ENCODE results near the gene COL26A1.

Gene COL26A1

GRCh38 chr7:101575168-101575567, 212.5 kb downstream of the COL26A1 start:
- Histone ChIP-seq H2BK120ac (ENCODE audit: low read depth, low read length) (no peak overlapping the region), H3K14ac (ENCODE audit: low read length in 2 of 2) (no peak overlapping the region), H3K27me3 (ENCODE audit: control insufficient read depth in 1 of 2, insufficient read depth in 1 of 2, low read length in 2 of 2) (peaks cover 0 to 17% of the 10 kb centered on the region in 2 experiments), H3K4me3 (ENCODE audit: insufficient read depth in 1 of 2, low read depth in 1 of 2, low read length in 2 of 2) (no peak overlapping the region), H4K91ac (ENCODE audit: low read length) (no peak overlapping the region), H2AK5ac (ENCODE audit: low read length, severe bottlenecking) (no peak overlapping the region), H2AFZ (ENCODE audit: low read depth, low read length) (no peak overlapping the region), H3K79me1 (replicated peaks; ENCODE audit: low read length, poor library complexity, severe bottlenecking) (no peaks in the 10 kb centered on the region), H3K4me2 (ENCODE audit: low read length, poor library complexity, severe bottlenecking) (no peak overlapping the region), H3K23ac (ENCODE audit: low read length in 2 of 2) (no peak overlapping the region), H3K27ac (ENCODE audit: low read length, poor library complexity, severe bottlenecking) (no peak overlapping the region), H2BK5ac (ENCODE audit: low read depth, low read length, poor library complexity, severe bottlenecking) (no peak overlapping the region), H2BK12ac (ENCODE audit: low read length in 2 of 2) (no peak overlapping the region), H3K18ac (ENCODE audit: low read depth in 1 of 2, low read length in 2 of 2) (no peak overlapping the region), H3K4ac (ENCODE audit: low read depth in 1 of 2, low read length in 2 of 2) (no peak overlapping the region), H3K9ac (ENCODE audit: low read length) (peak overlapping the region; percentile 82), H3K9me3 (ENCODE audit: control insufficient read depth, low read length) (peaks cover 30% of the 10 kb centered on the region), H3K36me3 (ENCODE audit: control insufficient read depth in 1 of 2, insufficient read depth in 2 of 2, low read depth in 1 of 2, low read length in 2 of 2) (no peaks in the 10 kb centered on the region), H4K8ac (ENCODE audit: low read length) (no peak overlapping the region), H3K4me1 (ENCODE audit: control insufficient read depth, insufficient read depth, low read depth, low read length) (no peaks in the 10 kb centered on the region), H2BK15ac (ENCODE audit: low read depth, poor library complexity, severe bottlenecking) (no peak overlapping the region)
- DNase-seq = no peak
- WGBS = 45% methylated on average over 2 of the region's 2 CpGs

GRCh38 chr7:101575721-101576120, 213.0 kb downstream of the COL26A1 start:
- Histone ChIP-seq H3K9ac (ENCODE audit: low read length) (peak overlapping the region; percentile 82), H2BK5ac (ENCODE audit: low read depth, low read length, poor library complexity, severe bottlenecking) (no peak overlapping the region), H3K9me3 (ENCODE audit: control insufficient read depth, low read length) (peaks cover 26% of the 10 kb centered on the region), H3K4ac (ENCODE audit: low read depth in 1 of 2, low read length in 2 of 2) (no peak overlapping the region), H3K23ac (ENCODE audit: low read length in 2 of 2) (no peak overlapping the region), H3K14ac (ENCODE audit: low read length in 2 of 2) (no peak overlapping the region), H4K8ac (ENCODE audit: low read length) (no peak overlapping the region), H3K18ac (ENCODE audit: low read depth in 1 of 2, low read length in 2 of 2) (no peak overlapping the region), H2BK12ac (ENCODE audit: low read length in 2 of 2) (no peak overlapping the region), H2BK120ac (ENCODE audit: low read depth, low read length) (no peak overlapping the region), H2AK5ac (ENCODE audit: low read length, severe bottlenecking) (no peak overlapping the region), H3K27ac (ENCODE audit: low read length, poor library complexity, severe bottlenecking) (peak overlapping the region; percentile 64), H2BK15ac (ENCODE audit: low read depth, poor library complexity, severe bottlenecking) (no peak overlapping the region), H3K4me2 (ENCODE audit: low read length, poor library complexity, severe bottlenecking) (no peak overlapping the region), H2AFZ (ENCODE audit: low read depth, low read length) (no peak overlapping the region), H3K4me1 (ENCODE audit: control insufficient read depth, insufficient read depth, low read depth, low read length) (no peaks in the 10 kb centered on the region), H3K27me3 (ENCODE audit: control insufficient read depth in 1 of 2, insufficient read depth in 1 of 2, low read length in 2 of 2) (peaks cover 0 to 23% of the 10 kb centered on the region in 2 experiments), H4K91ac (ENCODE audit: low read length) (no peak overlapping the region), H3K79me1 (replicated peaks; ENCODE audit: low read length, poor library complexity, severe bottlenecking) (no peaks in the 10 kb centered on the region), H3K4me3 (ENCODE audit: insufficient read depth in 1 of 2, low read depth in 1 of 2, low read length in 2 of 2) (no peak overlapping the region), H3K36me3 (ENCODE audit: control insufficient read depth in 1 of 2, insufficient read depth in 2 of 2, low read depth in 1 of 2, low read length in 2 of 2) (no peaks in the 10 kb centered on the region)
- peak; percentile 45 for DNase-seq

GRCh38 chr7:101576998-101577397, 214.3 kb downstream of the COL26A1 start:
- Histone ChIP-seq H2AK5ac (ENCODE audit: low read length, severe bottlenecking) (no peak overlapping the region), H2BK120ac (ENCODE audit: low read depth, low read length) (no peak overlapping the region), H3K4me2 (ENCODE audit: low read length, poor library complexity, severe bottlenecking) (no peak overlapping the region), H3K14ac (ENCODE audit: low read length in 2 of 2) (no peak overlapping the region), H3K27ac (ENCODE audit: low read length, poor library complexity, severe bottlenecking) (no peak overlapping the region), H4K8ac (ENCODE audit: low read length) (no peak overlapping the region), H3K4me1 (ENCODE audit: control insufficient read depth, insufficient read depth, low read depth, low read length) (no peaks in the 10 kb centered on the region), H2BK12ac (ENCODE audit: low read length in 2 of 2) (no peak overlapping the region), H2BK15ac (ENCODE audit: low read depth, poor library complexity, severe bottlenecking) (no peak overlapping the region), H3K23ac (ENCODE audit: low read length in 2 of 2) (no peak overlapping the region), H3K9me3 (ENCODE audit: control insufficient read depth, low read length) (peaks cover 18% of the 10 kb centered on the region), H4K91ac (ENCODE audit: low read length) (no peak overlapping the region), H3K9ac (ENCODE audit: low read length) (no peak overlapping the region), H3K27me3 (ENCODE audit: control insufficient read depth in 1 of 2, insufficient read depth in 1 of 2, low read length in 2 of 2) (peaks cover 0 to 24% of the 10 kb centered on the region in 2 experiments), H3K36me3 (ENCODE audit: control insufficient read depth in 1 of 2, insufficient read depth in 2 of 2, low read depth in 1 of 2, low read length in 2 of 2) (no peaks in the 10 kb centered on the region), H3K18ac (ENCODE audit: low read depth in 1 of 2, low read length in 2 of 2) (no peak overlapping the region), H2AFZ (ENCODE audit: low read depth, low read length) (no peak overlapping the region), H3K4me3 (ENCODE audit: insufficient read depth in 1 of 2, low read depth in 1 of 2, low read length in 2 of 2) (no peak overlapping the region), H2BK5ac (ENCODE audit: low read depth, low read length, poor library complexity, severe bottlenecking) (no peak overlapping the region), H3K79me1 (replicated peaks; ENCODE audit: low read length, poor library complexity, severe bottlenecking) (no peaks in the 10 kb centered on the region), H3K4ac (ENCODE audit: low read depth in 1 of 2, low read length in 2 of 2) (no peak overlapping the region)
- WGBS = 82% methylated on average over 3 of the region's 3 CpGs
- DNase-seq = no peak

- Histone ChIP-seq H2BK15ac (ENCODE audit: low read depth, poor library complexity, severe bottlenecking) (no peak overlapping the region), H2BK12ac (ENCODE audit: low read length in 2 of 2) (no peak overlapping the region), H3K9me3 (ENCODE audit: control insufficient read depth, low read length) (peaks cover 19% of the 10 kb centered on the region), H3K4ac (ENCODE audit: low read depth in 1 of 2, low read length in 2 of 2) (no peak overlapping the region), H3K27ac (ENCODE audit: low read length, poor library complexity, severe bottlenecking) (no peak overlapping the region), H2AFZ (ENCODE audit: low read depth, low read length) (no peak overlapping the region), H3K4me2 (ENCODE audit: low read length, poor library complexity, severe bottlenecking) (no peak overlapping the region), H3K23ac (ENCODE audit: low read length in 2 of 2) (no peak overlapping the region), H4K8ac (ENCODE audit: low read length) (no peak overlapping the region), H3K9ac (ENCODE audit: low read length) (no peak overlapping the region), H3K4me1 (ENCODE audit: control insufficient read depth, insufficient read depth, low read depth, low read length) (no peaks in the 10 kb centered on the region), H3K27me3 (ENCODE audit: control insufficient read depth in 1 of 2, insufficient read depth in 1 of 2, low read length in 2 of 2) (peaks cover 0 to 37% of the 10 kb centered on the region in 2 experiments), H2BK5ac (ENCODE audit: low read depth, low read length, poor library complexity, severe bottlenecking) (no peak overlapping the region), H3K79me1 (replicated peaks; ENCODE audit: low read length, poor library complexity, severe bottlenecking) (no peaks in the 10 kb centered on the region), H3K36me3 (ENCODE audit: control insufficient read depth in 1 of 2, insufficient read depth in 2 of 2, low read depth in 1 of 2, low read length in 2 of 2) (no peaks in the 10 kb centered on the region), H3K18ac (ENCODE audit: low read depth in 1 of 2, low read length in 2 of 2) (no peak overlapping the region), H2AK5ac (ENCODE audit: low read length, severe bottlenecking) (no peak overlapping the region), H3K14ac (ENCODE audit: low read length in 2 of 2) (no peak overlapping the region), H2BK120ac (ENCODE audit: low read depth, low read length) (no peak overlapping the region), H3K4me3 (ENCODE audit: insufficient read depth in 1 of 2, low read depth in 1 of 2, low read length in 2 of 2) (no peak overlapping the region), H4K91ac (ENCODE audit: low read length) (no peak overlapping the region)
- DNase-seq = no peak
- 83% methylated on average over 1 of the region's 1 CpG for WGBS
Observed at GRCh38 chr7:101578552-101578951, 215.9 kb downstream of the COL26A1 start.

Data from mesenchymal stem cell (in vitro differentiated cells and primary cell).